PFSK-1 (cell line): ENCODE measurements around the gene RPL10A.

ENCODE experiments used
- FOXP2 ChIP-seq: optimal IDR thresholded peaks from 2 replicates; pipeline ENCODE3; 2011; ENCODE audit warnings: borderline replicate concordance, control low read depth, inconsistent platforms; ENCODE audit not compliant: insufficient read depth; ENCODE audit errors: extremely low read length, extremely low read depth
- POLR2AphosphoS5 ChIP-seq: IDR thresholded peaks from 2 replicates; pipeline ENCODE4 v1.6.1; 2012; ENCODE audit warnings: low read depth, mild to moderate bottlenecking, control low read depth, low read length, moderate library complexity
- SIN3A ChIP-seq: IDR thresholded peaks from 2 replicates; pipeline ENCODE4 v1.6.1; 2012; ENCODE audit warnings: mild to moderate bottlenecking, low read length, moderate library complexity, borderline replicate concordance; ENCODE audit not compliant: insufficient read depth
- TAF1 ChIP-seq: IDR thresholded peaks from 2 replicates; pipeline ENCODE4 v1.6.1; 2012; ENCODE audit warnings: low read length, control low read depth, borderline replicate concordance; ENCODE audit not compliant: insufficient read depth
- TF ChIP-seq, protein P1 (sequence below), 2 experiments: IDR thresholded peaks; 2 replicates each; pipeline versions ENCODE4 v1.6.1 to v1.8.0; 2011 to 2012; ENCODE audit warnings: low read depth in 2 of 2, low read length in 2 of 2, control low read depth in 1 of 2, inconsistent platforms in 1 of 2, mild to moderate bottlenecking in 1 of 2, moderate library complexity in 1 of 2; ENCODE audit not compliant: insufficient read depth in 1 of 2

The RPL10A gene

DNA sequence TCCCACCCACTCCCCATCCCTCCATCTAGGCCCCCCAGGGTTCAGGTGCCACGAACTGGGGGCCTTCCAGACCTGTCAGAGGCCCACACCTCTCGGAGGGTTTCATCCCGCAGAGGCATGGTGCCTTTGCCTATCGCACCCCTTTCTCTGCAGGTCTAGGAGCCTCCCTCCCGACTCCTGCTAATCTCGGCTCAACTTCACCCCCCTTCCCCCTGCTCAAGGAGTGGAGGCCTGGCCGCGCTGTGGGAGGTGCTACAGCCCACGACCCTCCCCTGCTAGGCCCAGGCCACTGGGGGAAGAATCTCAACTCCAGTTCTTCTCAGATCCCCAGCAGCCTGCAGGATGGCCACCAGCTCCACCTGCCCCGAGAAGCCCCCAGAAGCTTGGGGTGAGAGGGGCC lies 44.5 kb downstream of the RPL10A start, which contains the start of gene TULP1:
TSS of gene TULP1 (minus strand) at position 157 of the 400 bp plus-strand sequence. CDS start at position 119, 38 bp downstream.
- no peak for TF ChIP-seq POLR2AphosphoS5
- TF ChIP-seq FOXP2: no peak
- TF ChIP-seq, protein P1, sequence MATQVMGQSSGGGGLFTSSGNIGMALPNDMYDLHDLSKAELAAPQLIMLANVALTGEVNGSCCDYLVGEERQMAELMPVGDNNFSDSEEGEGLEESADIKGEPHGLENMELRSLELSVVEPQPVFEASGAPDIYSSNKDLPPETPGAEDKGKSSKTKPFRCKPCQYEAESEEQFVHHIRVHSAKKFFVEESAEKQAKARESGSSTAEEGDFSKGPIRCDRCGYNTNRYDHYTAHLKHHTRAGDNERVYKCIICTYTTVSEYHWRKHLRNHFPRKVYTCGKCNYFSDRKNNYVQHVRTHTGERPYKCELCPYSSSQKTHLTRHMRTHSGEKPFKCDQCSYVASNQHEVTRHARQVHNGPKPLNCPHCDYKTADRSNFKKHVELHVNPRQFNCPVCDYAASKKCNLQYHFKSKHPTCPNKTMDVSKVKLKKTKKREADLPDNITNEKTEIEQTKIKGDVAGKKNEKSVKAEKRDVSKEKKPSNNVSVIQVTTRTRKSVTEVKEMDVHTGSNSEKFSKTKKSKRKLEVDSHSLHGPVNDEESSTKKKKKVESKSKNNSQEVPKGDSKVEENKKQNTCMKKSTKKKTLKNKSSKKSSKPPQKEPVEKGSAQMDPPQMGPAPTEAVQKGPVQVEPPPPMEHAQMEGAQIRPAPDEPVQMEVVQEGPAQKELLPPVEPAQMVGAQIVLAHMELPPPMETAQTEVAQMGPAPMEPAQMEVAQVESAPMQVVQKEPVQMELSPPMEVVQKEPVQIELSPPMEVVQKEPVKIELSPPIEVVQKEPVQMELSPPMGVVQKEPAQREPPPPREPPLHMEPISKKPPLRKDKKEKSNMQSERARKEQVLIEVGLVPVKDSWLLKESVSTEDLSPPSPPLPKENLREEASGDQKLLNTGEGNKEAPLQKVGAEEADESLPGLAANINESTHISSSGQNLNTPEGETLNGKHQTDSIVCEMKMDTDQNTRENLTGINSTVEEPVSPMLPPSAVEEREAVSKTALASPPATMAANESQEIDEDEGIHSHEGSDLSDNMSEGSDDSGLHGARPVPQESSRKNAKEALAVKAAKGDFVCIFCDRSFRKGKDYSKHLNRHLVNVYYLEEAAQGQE (IDR thresholded peaks at IDR 0.05; ENCODE audit: insufficient read depth in 1 of 2, low read depth in 2 of 2, low read length in 2 of 2): no peak

DNA sequence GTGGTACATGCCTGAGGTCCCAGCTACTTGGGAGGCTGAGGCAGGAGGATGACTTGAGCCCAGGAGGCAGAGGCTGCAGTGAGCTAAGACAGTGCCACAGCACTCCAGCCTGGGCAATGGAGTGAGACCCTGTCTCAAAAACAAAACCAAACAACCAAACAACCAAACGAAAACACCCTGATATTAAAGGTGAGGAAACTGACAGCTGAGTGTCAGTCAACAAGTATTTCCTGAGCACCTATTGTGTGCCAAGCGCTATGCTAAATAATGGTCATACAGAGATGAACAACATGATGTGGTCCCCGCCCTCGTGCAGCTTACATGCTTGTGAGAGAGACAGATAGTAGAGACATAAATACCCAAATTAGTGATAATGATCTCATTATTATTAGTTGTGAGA lies 46.4 kb downstream of the RPL10A start:
- no peak for TF ChIP-seq SIN3A
- no peak for TF ChIP-seq POLR2AphosphoS5
- TF ChIP-seq TAF1: no peak
- TF ChIP-seq, protein P1 (IDR thresholded peaks at IDR 0.05; ENCODE audit: insufficient read depth in 1 of 2, low read depth in 2 of 2, low read length in 2 of 2): no peak
- no peak for TF ChIP-seq FOXP2

DNA sequence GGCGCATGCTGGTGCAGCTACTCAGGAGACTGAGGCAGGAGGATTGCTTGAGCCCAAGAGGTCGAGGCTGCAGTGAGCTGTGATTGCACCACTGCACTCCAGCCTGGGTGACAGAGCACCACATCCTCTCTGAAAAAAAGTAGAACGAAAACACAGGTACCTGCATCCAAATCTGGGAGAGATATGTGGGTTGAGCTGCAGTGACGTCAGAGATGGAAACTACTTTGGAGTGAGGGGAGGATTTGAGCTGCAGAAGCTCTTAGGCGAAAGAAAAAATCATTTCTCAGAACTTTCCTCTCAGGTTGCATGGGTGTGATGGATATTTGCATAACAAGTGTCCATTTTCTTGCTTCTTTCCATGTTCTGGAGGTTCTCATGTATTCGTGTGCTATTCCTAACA lies 48.5 kb downstream of the RPL10A start:
- TF ChIP-seq TAF1 (no peak), SIN3A (no peak), FOXP2 (no peak), POLR2AphosphoS5 (no peak)
- TF ChIP-seq, protein P1 (IDR thresholded peaks at IDR 0.05; ENCODE audit: insufficient read depth in 1 of 2, low read depth in 2 of 2, low read length in 2 of 2): no peak

DNA sequence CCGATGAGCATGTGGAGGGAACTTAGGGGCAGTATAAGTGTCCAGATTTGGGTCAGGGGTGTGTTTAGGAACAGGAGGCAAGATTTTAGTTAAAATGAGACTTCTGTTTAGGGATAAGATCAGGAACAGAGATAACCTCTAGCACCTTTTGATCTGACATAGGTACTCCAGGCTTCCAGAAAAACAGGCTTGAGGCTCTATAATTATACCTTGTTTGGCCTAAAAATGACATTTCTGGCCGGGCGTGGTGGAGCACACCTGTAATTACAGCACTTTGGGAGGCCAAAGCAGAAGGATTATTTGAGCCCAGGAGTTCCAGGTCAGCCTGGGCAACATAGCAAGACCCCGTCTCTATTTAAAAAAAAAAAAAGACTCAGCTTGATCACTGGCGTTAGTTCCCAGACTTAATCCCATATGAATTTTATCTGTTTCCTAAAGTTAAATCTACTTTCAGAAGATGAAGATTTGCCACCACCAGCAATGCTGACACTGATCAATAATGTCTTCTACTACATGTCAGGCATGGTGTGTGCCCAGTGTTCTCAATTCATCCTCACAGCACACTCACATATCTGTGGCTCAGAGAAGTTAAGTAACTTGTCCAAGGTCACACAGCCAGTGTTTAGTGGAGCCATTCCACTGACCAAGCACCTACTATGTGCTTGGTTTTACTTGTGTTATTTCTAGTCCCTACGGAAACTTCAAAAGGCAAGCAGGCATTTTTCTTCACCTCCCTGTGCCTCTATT lies 50.5 kb downstream of the RPL10A start:
- TF ChIP-seq, protein P1 (IDR thresholded peaks at IDR 0.05; ENCODE audit: insufficient read depth in 1 of 2, low read depth in 2 of 2, low read length in 2 of 2): no peak
- TF ChIP-seq FOXP2 (no peak), POLR2AphosphoS5 (no peak), TAF1 (no peak), SIN3A (no peak)
